Colonic mucosa (tissue), 4 donors: Measurements from ENCODE around the gene PILRB. TPM values are rescaled to one million over a fixed set of nuclear protein-coding genes. Genes with fewer than 3 reads are reported as not detected.

Experiments used
- DNase-seq: peaks from one replicate; pipeline ENCODE4 v3.0.0-alpha.2; 2020
- H3K27ac ChIP-seq: fragments of 200-600 bp; one replicate; pipeline ENCODE4 v1.8.0; 2021
- H3K27me3 ChIP-seq: fragments of 200-600 bp; one replicate; pipeline ENCODE4 v1.8.0; 2021
- H3K36me3 ChIP-seq: fragments of 200-600 bp; one replicate; pipeline ENCODE4 v1.8.0; 2021
- H3K4me1 ChIP-seq: fragments of 200-600 bp; one replicate; pipeline ENCODE4 v1.8.0; 2021; ENCODE audit warnings: mild to moderate bottlenecking
- H3K4me3 ChIP-seq: fragments of 200-600 bp; one replicate; pipeline ENCODE4 v1.8.0; 2021
- H3K9ac ChIP-seq, 2 donors: one replicate each; pipeline ENCODE4 v1.7.0; 2013; ENCODE audit warnings: control low read depth in 2 of 2, low read depth in 2 of 2, low read length in 2 of 2
- H3K9me3 ChIP-seq: fragments of 200-600 bp; one replicate; pipeline ENCODE4 v1.8.0; 2021
- intact Hi-C: fragments of 100-400 bp; cut with DNase I; formaldehyde crosslinking; loops from one replicate; pipeline ENCODE4 v1.14.1; 2022
- total RNA-seq, 2 donors: library from RNA; stranded (reverse); fragmentation: NEBNext Ultra II Directional in 1 of 2; extraction: Animal tissue kit (Norgen Biotek cat#: 25700) in 1 of 2; gene quantifications; one replicate each; pipeline ENCODE4 v1.2.1, GENCODE V29; 2021
- TF ChIP-seq, protein P1 (sequence below): fragments of 200-600 bp; IDR thresholded peaks from one replicate; pipeline ENCODE4 v1.8.0; 2022; ENCODE audit warnings: antibody characterized with exemption, mild to moderate bottlenecking
- donor health status: healthy.
- donor health status: DM: no; HTN: no; CAD: no.
- donor health status: DM: no; HTN: no; CAD: no.

PILRB gene
- total RNA-seq, 2 donors from 2014 or later = 18.2 to 57.9 TPM

DNA sequence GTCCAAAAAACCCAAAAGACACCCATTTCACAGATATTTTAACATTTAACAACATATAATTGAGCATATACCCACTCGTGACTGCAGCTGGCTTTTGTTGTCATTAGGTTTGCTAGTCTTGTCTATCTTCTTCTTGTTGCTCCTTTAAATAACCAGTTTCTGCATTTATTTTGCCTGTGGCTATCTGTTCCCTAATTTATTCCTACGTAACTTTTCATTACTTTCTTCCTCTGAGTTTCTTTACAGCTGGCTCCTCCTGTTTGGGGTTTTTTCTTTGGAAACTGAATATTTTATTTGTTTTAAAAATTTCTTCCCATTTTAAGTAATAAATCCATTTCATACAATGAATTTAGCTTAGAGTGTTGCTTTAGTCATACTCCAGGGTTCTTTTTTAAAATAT, 29.8 kb downstream of the PILRB start:
- no peaks in the 10 kb centered on the region for H3K9me3 ChIP-seq
- intact Hi-C loops = no loop called here

DNA sequence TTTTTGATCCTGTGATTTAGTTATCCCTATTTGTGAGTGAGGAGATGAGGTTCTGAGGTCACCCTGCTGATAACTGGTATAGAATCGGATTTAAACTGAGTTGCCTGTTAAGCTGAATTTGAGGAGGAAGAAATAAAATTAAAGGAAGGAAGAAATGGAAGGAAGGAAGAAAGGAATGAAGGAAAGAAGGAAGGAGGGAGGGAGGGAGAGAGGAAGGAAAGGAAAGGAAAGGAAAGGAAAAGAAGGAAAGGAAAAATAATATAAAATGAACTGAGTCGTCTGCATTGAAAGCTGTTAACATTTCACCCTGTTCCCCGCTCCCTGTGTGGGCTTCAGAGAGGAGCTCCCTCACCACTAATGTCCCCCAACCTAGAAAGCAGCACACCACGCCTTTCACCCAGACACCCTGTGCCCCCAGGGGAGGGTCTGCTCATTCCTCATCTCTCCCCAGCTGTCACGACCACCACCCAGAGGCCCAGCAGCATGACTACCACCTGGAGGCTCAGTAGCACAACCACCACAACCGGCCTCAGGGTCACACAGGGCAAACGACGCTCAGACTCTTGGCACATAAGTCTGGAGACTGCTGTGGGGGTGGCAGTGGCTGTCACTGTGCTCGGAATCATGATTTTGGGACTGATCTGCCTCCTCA, 31.6 kb downstream of the PILRB start:
- H3K9me3 ChIP-seq = no peaks in the 10 kb centered on the region
- no peak overlapping the region for H3K9ac ChIP-seq
- DNase-seq = no peak
- TF ChIP-seq, protein P1, sequence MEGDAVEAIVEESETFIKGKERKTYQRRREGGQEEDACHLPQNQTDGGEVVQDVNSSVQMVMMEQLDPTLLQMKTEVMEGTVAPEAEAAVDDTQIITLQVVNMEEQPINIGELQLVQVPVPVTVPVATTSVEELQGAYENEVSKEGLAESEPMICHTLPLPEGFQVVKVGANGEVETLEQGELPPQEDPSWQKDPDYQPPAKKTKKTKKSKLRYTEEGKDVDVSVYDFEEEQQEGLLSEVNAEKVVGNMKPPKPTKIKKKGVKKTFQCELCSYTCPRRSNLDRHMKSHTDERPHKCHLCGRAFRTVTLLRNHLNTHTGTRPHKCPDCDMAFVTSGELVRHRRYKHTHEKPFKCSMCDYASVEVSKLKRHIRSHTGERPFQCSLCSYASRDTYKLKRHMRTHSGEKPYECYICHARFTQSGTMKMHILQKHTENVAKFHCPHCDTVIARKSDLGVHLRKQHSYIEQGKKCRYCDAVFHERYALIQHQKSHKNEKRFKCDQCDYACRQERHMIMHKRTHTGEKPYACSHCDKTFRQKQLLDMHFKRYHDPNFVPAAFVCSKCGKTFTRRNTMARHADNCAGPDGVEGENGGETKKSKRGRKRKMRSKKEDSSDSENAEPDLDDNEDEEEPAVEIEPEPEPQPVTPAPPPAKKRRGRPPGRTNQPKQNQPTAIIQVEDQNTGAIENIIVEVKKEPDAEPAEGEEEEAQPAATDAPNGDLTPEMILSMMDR = no peak
- H3K36me3 ChIP-seq = no peaks in the 10 kb centered on the region
- intact Hi-C loops = no loop called here
- no peak overlapping the region for H3K4me3 ChIP-seq
- no peaks in the 10 kb centered on the region for H3K4me1 ChIP-seq
- H3K27me3 ChIP-seq = no peaks in the 10 kb centered on the region
- no peak overlapping the region for H3K27ac ChIP-seq

More for the DNA sequence above, 29.8 kb downstream of the PILRB start:
- H3K27ac ChIP-seq = no peak overlapping the region
- H3K36me3 ChIP-seq = no peaks in the 10 kb centered on the region
- no peak for DNase-seq
- no peak overlapping the region for H3K9ac ChIP-seq
- TF ChIP-seq, protein P1 = no peak
- H3K27me3 ChIP-seq = no peaks in the 10 kb centered on the region
- H3K4me3 ChIP-seq = no peak overlapping the region
- H3K4me1 ChIP-seq = no peaks in the 10 kb centered on the region

- Histone ChIP-seq H3K36me3 (no peaks in the 10 kb centered on the region), H3K9ac (no peak overlapping the region), H3K4me1 (no peaks in the 10 kb centered on the region), H3K27ac (no peak overlapping the region), H3K27me3 (no peaks in the 10 kb centered on the region), H3K9me3 (no peaks in the 10 kb centered on the region), H3K4me3 (no peak overlapping the region)
- no peak for DNase-seq
- intact Hi-C loops = no loop called here
- TF ChIP-seq, protein P1 = no peak
Measured at GRCh38 chr7:100390286-100391009, 32.5 kb downstream of the PILRB start.

DNA sequence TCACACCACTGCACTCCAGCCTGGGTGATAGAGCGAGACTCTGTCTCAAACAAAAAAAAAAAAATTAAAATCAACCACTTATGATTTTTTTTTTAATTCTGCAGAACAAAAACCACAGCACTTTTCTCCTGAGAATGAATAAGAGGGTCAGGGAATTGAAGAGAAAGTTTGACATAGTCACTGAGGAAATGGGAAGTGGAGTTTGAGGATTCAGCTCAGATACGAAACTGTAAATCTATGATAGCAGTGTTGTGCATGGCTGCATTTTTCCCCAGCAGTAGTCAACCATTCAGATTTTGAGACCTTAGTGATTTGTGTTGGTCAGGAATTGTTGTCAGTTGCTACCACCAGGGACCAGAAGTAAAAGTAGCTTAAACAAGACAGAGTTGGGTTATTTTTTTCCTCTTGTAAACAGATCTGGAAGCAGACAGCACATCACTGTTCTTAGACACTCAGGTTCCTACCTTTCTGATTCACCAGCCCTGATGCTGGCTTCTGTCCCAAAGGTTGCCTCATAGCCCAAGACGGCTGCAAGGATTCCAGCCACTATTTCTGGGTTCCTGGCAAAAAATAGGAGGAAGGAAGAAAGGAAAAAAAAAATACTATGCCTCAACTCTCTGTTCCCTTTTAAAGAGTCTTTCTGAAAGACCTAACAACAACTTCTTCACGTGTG, 35.5 kb downstream of the PILRB start:
- TF ChIP-seq, protein P1 = no peak
- no peak overlapping the region for H3K27ac ChIP-seq
- H3K36me3 ChIP-seq = no peaks in the 10 kb centered on the region
- no peaks in the 10 kb centered on the region for H3K9me3 ChIP-seq
- no peaks in the 10 kb centered on the region for H3K4me1 ChIP-seq
- DNase-seq = no peak
- intact Hi-C loops = no loop called here
- H3K9ac ChIP-seq = no peak overlapping the region
- H3K4me3 ChIP-seq = no peak overlapping the region
- H3K27me3 ChIP-seq = no peaks in the 10 kb centered on the region

DNA sequence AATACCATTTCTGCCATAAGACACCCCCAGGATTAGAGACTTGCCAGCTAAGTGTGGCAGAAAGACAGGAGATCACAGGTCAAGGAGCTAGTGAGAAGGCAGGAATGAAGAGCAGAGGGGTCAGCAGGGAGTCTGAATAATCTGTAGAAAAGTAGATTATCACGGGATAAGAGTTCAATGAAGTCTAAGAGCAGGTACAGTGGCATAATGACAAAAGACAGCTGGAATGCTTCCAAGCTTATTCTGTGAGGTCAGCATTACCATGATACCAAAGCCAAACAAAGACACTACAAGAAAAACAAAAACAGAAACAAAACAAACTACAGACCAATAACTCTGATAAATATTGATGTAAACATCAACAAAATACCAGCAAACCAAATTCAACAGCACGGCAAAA, 36.2 kb downstream of the PILRB start:
- no peaks in the 10 kb centered on the region for H3K36me3 ChIP-seq
- TF ChIP-seq, protein P1 = no peak
- no peaks in the 10 kb centered on the region for H3K4me1 ChIP-seq
- H3K4me3 ChIP-seq = no peak overlapping the region
- no peaks in the 10 kb centered on the region for H3K27me3 ChIP-seq
- no peaks in the 10 kb centered on the region for H3K9me3 ChIP-seq
- intact Hi-C loops = no loop called here
- H3K27ac ChIP-seq = no peak overlapping the region
- H3K9ac ChIP-seq = no peak overlapping the region
- DNase-seq = no peak
